Glutamatergic neuron (in vitro differentiated cells): ENCODE data around the gene CALHM5. TPM values are rescaled to one million over a fixed set of nuclear protein-coding genes. Genes with fewer than 3 reads are reported as not detected.

Experiments used
- DNase-seq: peaks from one replicate; pipeline ENCODE4 v3.0.0; 2022
- H3K27ac Mint-ChIP-seq: one replicate; pipeline ENCODE4 v1.8.0; 2020; ENCODE audit warnings: mild to moderate bottlenecking, mixed read lengths, inconsistent platforms; ENCODE audit not compliant: unreplicated experiment
- H3K27me3 Mint-ChIP-seq: one replicate; pipeline ENCODE4 v1.8.0; 2020; ENCODE audit warnings: mild to moderate bottlenecking, moderate library complexity, mixed read lengths, inconsistent platforms; ENCODE audit not compliant: unreplicated experiment
- H3K36me3 Mint-ChIP-seq: one replicate; pipeline ENCODE4 v1.8.0; 2020; ENCODE audit warnings: mild to moderate bottlenecking, mixed read lengths, inconsistent platforms; ENCODE audit not compliant: unreplicated experiment
- H3K4me1 Mint-ChIP-seq: one replicate; pipeline ENCODE4 v1.8.0; 2020; ENCODE audit warnings: mild to moderate bottlenecking, low read depth, mixed read lengths, inconsistent platforms; ENCODE audit not compliant: unreplicated experiment
- H3K4me3 Mint-ChIP-seq: one replicate; pipeline ENCODE4 v1.8.0; 2020; ENCODE audit warnings: mild to moderate bottlenecking, mixed read lengths, inconsistent platforms; ENCODE audit not compliant: unreplicated experiment
- H3K9me3 Mint-ChIP-seq: one replicate; pipeline ENCODE4 v1.8.0; 2020; ENCODE audit warnings: mild to moderate bottlenecking, moderate library complexity, mixed read lengths, inconsistent platforms; ENCODE audit not compliant: unreplicated experiment
- CTCF ChIP-seq: fragments of 200-600 bp; sonication (generic); IDR thresholded peaks from one replicate; pipeline ENCODE4 v1.5.0; 2021; ENCODE audit not compliant: partially characterized antibody, unreplicated experiment
- total RNA-seq: library from RNA; stranded (reverse); fragmentation: NEBNext Ultra II Directional; extraction: Animal tissue kit (Norgen Biotek cat#: 25700); gene quantifications from one replicate; pipeline ENCODE4 v1.2.1, GENCODE V29; 2021; ENCODE audit not compliant: unreplicated experiment

The CALHM5 gene
- total RNA-seq, 1 donor from 2014 or later = 0.10 TPM

GRCh38 chr6:116514111-116514510, 2.7 kb downstream of the CALHM5 start:
- no peaks in the 10 kb centered on the region for H3K4me1 Mint-ChIP-seq

DNA sequence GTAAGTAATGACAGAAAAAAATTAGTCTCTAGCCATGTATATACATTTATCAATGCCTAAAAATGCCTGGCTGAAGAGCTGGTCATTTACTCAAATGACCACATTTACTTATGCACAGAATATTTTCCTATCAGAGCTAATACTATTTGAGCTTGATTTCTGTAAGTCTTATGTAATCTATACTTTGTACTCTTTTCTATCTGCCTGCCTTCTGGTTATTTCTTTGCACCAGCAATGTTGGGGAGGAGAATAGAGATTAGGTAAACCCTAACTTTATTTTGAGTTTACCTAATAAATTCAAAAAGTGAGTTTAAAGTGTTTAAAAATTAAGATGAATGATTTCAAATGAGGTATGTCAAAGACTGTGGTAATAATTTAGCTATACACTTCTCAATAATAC, 3.7 kb downstream of the CALHM5 start:
- H3K27ac Mint-ChIP-seq = no peak overlapping the region
- no peak for TF ChIP-seq CTCF
- H3K4me3 Mint-ChIP-seq = no peak overlapping the region
- H3K4me1 Mint-ChIP-seq = no peaks in the 10 kb centered on the region
- no peaks in the 10 kb centered on the region for H3K9me3 Mint-ChIP-seq
- no peaks in the 10 kb centered on the region for H3K27me3 Mint-ChIP-seq
- no peaks in the 10 kb centered on the region for H3K36me3 Mint-ChIP-seq
- no peak for DNase-seq

More at GRCh38 chr6:116514111-116514510, 2.7 kb downstream of the CALHM5 start:
- Mint-ChIP-seq H3K27ac (no peak overlapping the region), H3K27me3 (no peaks in the 10 kb centered on the region), H3K9me3 (no peaks in the 10 kb centered on the region), H3K4me3 (no peak overlapping the region), H3K36me3 (no peaks in the 10 kb centered on the region)
- no peak for TF ChIP-seq CTCF
- no peak for DNase-seq

GRCh38 chr6:116518621-116519368, 7.4 kb downstream of the CALHM5 start:
- H3K9me3 Mint-ChIP-seq = no peaks in the 10 kb centered on the region
- H3K4me3 Mint-ChIP-seq = no peak overlapping the region
- H3K36me3 Mint-ChIP-seq = no peaks in the 10 kb centered on the region
- DNase-seq = no peak
- no peaks in the 10 kb centered on the region for H3K27me3 Mint-ChIP-seq
- H3K4me1 Mint-ChIP-seq = no peaks in the 10 kb centered on the region
- no peak overlapping the region for H3K27ac Mint-ChIP-seq
- TF ChIP-seq CTCF = no peak

DNA sequence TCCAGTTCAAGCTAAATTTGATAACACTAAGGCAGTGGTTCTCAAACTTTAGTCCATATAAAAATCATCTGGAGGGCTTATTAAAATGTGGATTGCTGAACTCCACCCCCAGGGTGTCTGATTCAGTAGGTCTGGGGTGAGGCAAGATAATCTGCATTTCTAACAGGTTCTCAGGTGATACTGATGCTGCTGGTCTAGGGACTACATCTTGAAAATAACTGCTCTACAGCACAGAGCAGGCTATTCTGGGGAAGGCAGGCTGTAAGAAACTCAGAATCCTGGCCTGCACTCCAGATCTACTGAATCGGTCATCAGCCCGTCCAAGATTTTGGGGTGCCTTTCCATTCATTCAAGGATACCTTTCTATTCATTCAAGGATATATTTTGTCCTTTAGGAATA, 11.5 kb downstream of the CALHM5 start:
- Mint-ChIP-seq H3K4me1 (no peaks in the 10 kb centered on the region), H3K27me3 (no peaks in the 10 kb centered on the region), H3K27ac (no peak overlapping the region), H3K9me3 (no peaks in the 10 kb centered on the region), H3K36me3 (no peaks in the 10 kb centered on the region), H3K4me3 (no peak overlapping the region)
- DNase-seq = no peak
- no peak for TF ChIP-seq CTCF

- H3K27ac Mint-ChIP-seq = no peak overlapping the region
- H3K9me3 Mint-ChIP-seq = no peaks in the 10 kb centered on the region
- H3K27me3 Mint-ChIP-seq = no peaks in the 10 kb centered on the region
- TF ChIP-seq CTCF = no peak
- H3K4me3 Mint-ChIP-seq = no peak overlapping the region
- no peaks in the 10 kb centered on the region for H3K36me3 Mint-ChIP-seq
- no peaks in the 10 kb centered on the region for H3K4me1 Mint-ChIP-seq
- DNase-seq = no peak
Observed at GRCh38 chr6:116524236-116524635, 12.8 kb downstream of the CALHM5 start.
